Mucosa of descending colon (tissue), 3 donors: Measurements from ENCODE around the gene CMSS1. TPM values are rescaled to one million over a fixed set of nuclear protein-coding genes. Genes with fewer than 3 reads are reported as not detected.

Experiments used
- ATAC-seq: fragments of 200-7000 bp; cut with Tn5 transposase; one replicate; pipeline ENCODE4 v1.9.1; 2020; ENCODE audit warnings: mild to moderate bottlenecking, moderate library complexity
- DNase-seq, 3 donors: peaks; one replicate each; pipeline ENCODE4 v3.0.0-alpha.2; 2020
- H3K36me3 ChIP-seq: fragments of 200-600 bp; one replicate; pipeline ENCODE4 v1.8.0; 2021; ENCODE audit warnings: low read depth, mild to moderate bottlenecking
- H3K4me1 ChIP-seq: fragments of 200-600 bp; one replicate; pipeline ENCODE4 v1.8.0; 2021; ENCODE audit warnings: low read depth, mild to moderate bottlenecking
- H3K4me3 ChIP-seq: fragments of 200-600 bp; one replicate; pipeline ENCODE4 v1.8.0; 2021; ENCODE audit warnings: mild to moderate bottlenecking
- H3K9me3 ChIP-seq: fragments of 200-600 bp; one replicate; pipeline ENCODE4 v1.8.0; 2021; ENCODE audit warnings: mild to moderate bottlenecking
- CTCF ChIP-seq: fragments of 200-600 bp; IDR thresholded peaks from one replicate; pipeline ENCODE4 v1.8.0; 2022; ENCODE audit warnings: antibody characterized with exemption, mild to moderate bottlenecking
- intact Hi-C, 2 donors: fragments of 100-400 bp; cut with DNase I in 1 of 2; cut with micrococcal nuclease in 1 of 2; formaldehyde crosslinking; loops; one replicate each; pipeline versions ENCODE4 v1.11.0 to v1.11.1; 2022; cut with DNase I, micrococcal nuclease
- total RNA-seq, 3 donors: library from RNA; stranded (reverse); fragmentation: NEBNext Ultra II Directional in 2 of 3; extraction: Animal tissue kit (Norgen Biotek cat#: 25700) in 2 of 3; gene quantifications; one replicate each; pipeline versions ENCODE4 v1.2.1 to v1.2.4, GENCODE V29; 2021 to 2023
- donor health status: DM: no; HTN: no; CAD: no; lungs with moderate emphysema.
- donor health status: DM: no; HTN: no; CAD: no.
- donor health status: DM: no; HTN: yes; CAD: no.

CMSS1 gene
- total RNA-seq, 3 donors from 2014 or later = 9.6 to 24.2 (median 13.8) TPM

GRCh38 chr3:99911433-99911832, 93.8 kb downstream of the CMSS1 start:
- TF ChIP-seq CTCF = no peak
- H3K4me3 ChIP-seq = no peak overlapping the region
- no peaks in the 10 kb centered on the region for H3K9me3 ChIP-seq
- DNase-seq (no peak), ATAC-seq (no peak)
- no peaks in the 10 kb centered on the region for H3K36me3 ChIP-seq
- no peaks in the 10 kb centered on the region for H3K4me1 ChIP-seq
- intact Hi-C loops = no loop called here

GRCh38 chr3:99915906-99916432, 98.3 kb downstream of the CMSS1 start:
- peaks cover 22% of the 10 kb centered on the region for H3K4me1 ChIP-seq
- TF ChIP-seq CTCF = no peak
- H3K4me3 ChIP-seq = no peak overlapping the region
- no peaks in the 10 kb centered on the region for H3K36me3 ChIP-seq
- ATAC-seq (no peak), DNase-seq (no peak)
- no peaks in the 10 kb centered on the region for H3K9me3 ChIP-seq
- intact Hi-C loops = no loop called here

- no peak overlapping the region for H3K4me3 ChIP-seq
- intact Hi-C loops = no loop called here
- peaks cover 30% of the 10 kb centered on the region for H3K4me1 ChIP-seq
- ATAC-seq (no peak), DNase-seq (no peak)
- H3K9me3 ChIP-seq = no peaks in the 10 kb centered on the region
- no peak for TF ChIP-seq CTCF
- H3K36me3 ChIP-seq = no peaks in the 10 kb centered on the region
Measured at GRCh38 chr3:99918715-99919114, 101.1 kb downstream of the CMSS1 start.

- DNase-seq = no peak
- Histone ChIP-seq H3K9me3 (no peaks in the 10 kb centered on the region), H3K4me1 (peaks cover 30% of the 10 kb centered on the region), H3K36me3 (no peaks in the 10 kb centered on the region), H3K4me3 (no peak overlapping the region)
- no peak for TF ChIP-seq CTCF
- intact Hi-C loops = loop anchor here in 1 of 2 donors (10.0 kb wide), 1 partner anchor 45 kb away; no protein-coding TSS in a partner anchor
- ATAC-seq = peak; percentile 33
Measured at GRCh38 chr3:99919694-99920093, 102.0 kb downstream of the CMSS1 start.

GRCh38 chr3:99920481-99921376, 103.1 kb downstream of the CMSS1 start:
- no peak for TF ChIP-seq CTCF
- H3K9me3 ChIP-seq = no peaks in the 10 kb centered on the region
- peak; percentile 66 to 85 (median 73) for DNase-seq
- H3K4me3 ChIP-seq = no peak overlapping the region
- no peaks in the 10 kb centered on the region for H3K36me3 ChIP-seq
- intact Hi-C loops = loop anchor here in 1 of 2 donors (10.0 kb wide), 1 partner anchor 46 kb away; no protein-coding TSS in a partner anchor
- H3K4me1 ChIP-seq = peaks cover 37% of the 10 kb centered on the region
- peak; percentile 94 for ATAC-seq
